DMS79 treated with DMSO at 0.1 percent for 48 hours (cell line): ENCODE results near the gene HMCN1.

Source experiments
- DNase-seq: peaks from one replicate; lab custom pipeline; 2025; lab: John Stamatoyannopoulos, UW

The HMCN1 gene

GRCh38 chr1:186030453-186030852, 296.3 kb downstream of the HMCN1 start:
- no peak for DNase-seq

- DNase-seq = no peak
Observed at GRCh38 chr1:186033847-186034271, 299.7 kb downstream of the HMCN1 start.

GRCh38 chr1:186042230-186042629, 308.0 kb downstream of the HMCN1 start:
- no peak for DNase-seq

GRCh38 chr1:186043296-186043695, 309.1 kb downstream of the HMCN1 start:
- DNase-seq = no peak

GRCh38 chr1:186044079-186044685, 310.0 kb downstream of the HMCN1 start:
- DNase-seq = no peak

GRCh38 chr1:186046437-186047211, 312.4 kb downstream of the HMCN1 start:
- DNase-seq = no peak

- no peak for DNase-seq
Observed at GRCh38 chr1:186050360-186050759, 316.2 kb downstream of the HMCN1 start.

- DNase-seq = no peak
Observed at GRCh38 chr1:186054003-186054402, 319.8 kb downstream of the HMCN1 start.

- no peak for DNase-seq
Observed at GRCh38 chr1:186054932-186055331, 320.7 kb downstream of the HMCN1 start.

GRCh38 chr1:186055846-186056245, 321.7 kb downstream of the HMCN1 start:
- no peak for DNase-seq

- DNase-seq = no peak
Observed at GRCh38 chr1:186057086-186057485, 322.9 kb downstream of the HMCN1 start.

GRCh38 chr1:186059311-186059710, 325.1 kb downstream of the HMCN1 start:
- DNase-seq = peak; percentile 83

GRCh38 chr1:186059752-186060151, 325.6 kb downstream of the HMCN1 start:
- DNase-seq = peak; percentile 27

- DNase-seq = no peak
Observed at GRCh38 chr1:186060226-186060625, 326.0 kb downstream of the HMCN1 start.

- DNase-seq = no peak
Observed at GRCh38 chr1:186063091-186063657, 329.0 kb downstream of the HMCN1 start.

GRCh38 chr1:186066411-186066810, 332.2 kb downstream of the HMCN1 start:
- no peak for DNase-seq

GRCh38 chr1:186073697-186074096, 339.5 kb downstream of the HMCN1 start:
- DNase-seq = no peak

- DNase-seq = no peak
Observed at GRCh38 chr1:186076006-186076405, 341.8 kb downstream of the HMCN1 start.

- DNase-seq = no peak
Observed at GRCh38 chr1:186078245-186078644, 344.1 kb downstream of the HMCN1 start.

- no peak for DNase-seq
Observed at GRCh38 chr1:186079084-186079684, 345.0 kb downstream of the HMCN1 start.

- peak; percentile 95 for DNase-seq
Observed at GRCh38 chr1:186082235-186082937, 348.2 kb downstream of the HMCN1 start.

- DNase-seq = no peak
Observed at GRCh38 chr1:186086583-186086982, 352.4 kb downstream of the HMCN1 start.
